Sigmoid colon (tissue), 7 donors: ENCODE results near the gene ZBTB4. TPM values are rescaled to one million over a fixed set of nuclear protein-coding genes. Genes with fewer than 3 reads are reported as not detected.

Experiments used
- DNase-seq: peaks from one replicate; pipeline ENCODE4 v3.0.0-alpha.2; 2019
- H3K27ac ChIP-seq, 4 donors: fragments of 200-600 bp; sonication (generic); one replicate each; pipeline ENCODE4 v1.5.1; 2016 to 2019; ENCODE audit warnings: mild to moderate bottlenecking in 1 of 4
- H3K27me3 ChIP-seq, 3 donors: fragments of 200-600 bp; sonication (generic); one replicate each; pipeline ENCODE4 v1.5.1; 2019; ENCODE audit warnings: mild to moderate bottlenecking in 1 of 3
- H3K36me3 ChIP-seq, 4 donors: fragments of 200-600 bp; sonication (generic); one replicate each; pipeline ENCODE4 v1.5.1; 2016 to 2019
- H3K4me1 ChIP-seq, 4 donors: fragments of 200-600 bp; sonication (generic); one replicate each; pipeline ENCODE4 v1.5.1; 2017 to 2019
- H3K4me3 ChIP-seq, 4 donors: fragments of 200-600 bp; sonication (generic); one replicate each; pipeline ENCODE4 v1.5.1; 2017 to 2019; ENCODE audit warnings: mild to moderate bottlenecking in 2 of 4, moderate library complexity in 1 of 4
- H3K9me3 ChIP-seq, 4 donors: fragments of 200-600 bp in 3 of 4; sonication (generic) in 3 of 4; one replicate each; pipeline versions ENCODE4 v1.5.1 to v1.6.1; 2013 to 2019
- EP300 ChIP-seq, 4 donors: sonication (generic); formaldehyde crosslinking; IDR thresholded peaks; one replicate each; pipeline ENCODE4 v1.6.1; 2017; ENCODE audit warnings: antibody characterized with exemption in 4 of 4
- POLR2A ChIP-seq, 2 donors: fragments of 450-650 bp; IDR thresholded peaks; one replicate each; pipeline ENCODE4 v1.6.1; 2016; ENCODE audit warnings: antibody characterized with exemption in 2 of 2, mild to moderate bottlenecking in 2 of 2, moderate library complexity in 2 of 2
- POLR2AphosphoS5 ChIP-seq, 4 donors: sonication (generic); formaldehyde crosslinking; IDR thresholded peaks; one replicate each; pipeline ENCODE4 v1.6.1; 2017; ENCODE audit warnings: antibody characterized with exemption in 4 of 4
- WGBS, 2 donors: extraction: QIAGEN DNeasy Blood & Tissue Kit; methylation state at CpG; one replicate each; pipeline ENCODE4 v1.1.7; 2013; 5-methylcytosine and 5-hydroxymethylcytosine counted together
- intact Hi-C: fragments of 100-400 bp; cut with DNase I; formaldehyde crosslinking; loops from one replicate; pipeline ENCODE4 v1.15.1; 2023
- polyA plus RNA-seq, 3 donors: library from polyadenylated mRNA; stranded (reverse); fragments of 200-250 nt; gene quantifications; one replicate each; pipeline ENCODE4 v1.2.3, GENCODE V29; 2013
- total RNA-seq, 4 donors: library from RNA; depleted of rRNA; stranded (reverse); fragments of >200 nt; gene quantifications; one replicate each; pipeline ENCODE4 v1.1.0, GENCODE V29; 2016
- TF ChIP-seq, protein P1 (sequence below), 4 experiments: fragments of 450-650 bp in 3 of 4; fragments of 200-600 bp in 1 of 4; IDR thresholded peaks; one replicate each; pipeline ENCODE4 v1.5.1; 2016 to 2019; ENCODE audit warnings: antibody characterized with exemption in 4 of 4, mild to moderate bottlenecking in 3 of 4, moderate library complexity in 2 of 4
- donor health status: healthy with polysubstance abuse.
- donor health status: Bipolar disorder and iron deficiency.
- donor health status: healthy.

ZBTB4 gene
- total and polyA plus RNA-seq, 7 donors, result 5.5 to 56.5 (median 42.5) TPM

DNA sequence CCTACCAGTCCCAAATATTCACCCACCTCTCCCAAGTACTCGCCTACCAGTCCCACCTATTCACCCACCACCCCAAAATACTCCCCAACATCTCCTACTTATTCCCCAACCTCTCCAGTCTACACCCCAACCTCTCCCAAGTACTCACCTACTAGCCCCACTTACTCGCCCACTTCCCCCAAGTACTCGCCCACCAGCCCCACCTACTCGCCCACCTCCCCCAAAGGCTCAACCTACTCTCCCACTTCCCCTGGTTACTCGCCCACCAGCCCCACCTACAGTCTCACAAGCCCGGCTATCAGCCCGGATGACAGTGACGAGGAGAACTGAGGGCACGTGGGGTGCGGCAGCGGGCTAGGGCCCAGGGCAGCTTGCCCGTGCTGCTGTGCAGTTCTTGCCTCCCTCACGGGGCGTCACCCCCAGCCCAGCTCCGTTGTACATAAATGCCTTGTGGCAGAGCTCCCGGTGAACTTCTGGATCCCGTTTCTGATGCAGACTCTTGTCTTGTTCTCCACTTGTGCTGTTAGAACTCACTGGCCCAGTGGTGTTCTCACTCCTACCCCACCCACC lies 34.5 kb upstream of the ZBTB4 start:
- Histone ChIP-seq H3K9me3 (no peaks in the 10 kb centered on the region), H3K4me1 (no peaks in the 10 kb centered on the region), H3K36me3 (peaks cover 7 to 54% (median 39%) of the 10 kb centered on the region in 4 donors), H3K27ac (no peak overlapping the region), H3K4me3 (no peak overlapping the region), H3K27me3 (no peaks in the 10 kb centered on the region)
- intact Hi-C loops, result loop anchor here (1.0 to 10.0 kb wide), 3 partner anchors 47 to 171 kb away; partner anchors contain the start of genes SENP3, TP53 and WRAP53
- TF ChIP-seq POLR2A (IDR thresholded peaks at IDR 0.05), result no peak
- TF ChIP-seq, protein P1, sequence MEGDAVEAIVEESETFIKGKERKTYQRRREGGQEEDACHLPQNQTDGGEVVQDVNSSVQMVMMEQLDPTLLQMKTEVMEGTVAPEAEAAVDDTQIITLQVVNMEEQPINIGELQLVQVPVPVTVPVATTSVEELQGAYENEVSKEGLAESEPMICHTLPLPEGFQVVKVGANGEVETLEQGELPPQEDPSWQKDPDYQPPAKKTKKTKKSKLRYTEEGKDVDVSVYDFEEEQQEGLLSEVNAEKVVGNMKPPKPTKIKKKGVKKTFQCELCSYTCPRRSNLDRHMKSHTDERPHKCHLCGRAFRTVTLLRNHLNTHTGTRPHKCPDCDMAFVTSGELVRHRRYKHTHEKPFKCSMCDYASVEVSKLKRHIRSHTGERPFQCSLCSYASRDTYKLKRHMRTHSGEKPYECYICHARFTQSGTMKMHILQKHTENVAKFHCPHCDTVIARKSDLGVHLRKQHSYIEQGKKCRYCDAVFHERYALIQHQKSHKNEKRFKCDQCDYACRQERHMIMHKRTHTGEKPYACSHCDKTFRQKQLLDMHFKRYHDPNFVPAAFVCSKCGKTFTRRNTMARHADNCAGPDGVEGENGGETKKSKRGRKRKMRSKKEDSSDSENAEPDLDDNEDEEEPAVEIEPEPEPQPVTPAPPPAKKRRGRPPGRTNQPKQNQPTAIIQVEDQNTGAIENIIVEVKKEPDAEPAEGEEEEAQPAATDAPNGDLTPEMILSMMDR (IDR thresholded peaks at IDR 0.05), result no peak
- TF ChIP-seq POLR2AphosphoS5 (IDR thresholded peaks at IDR 0.05), result no peak
- no peak for TF ChIP-seq EP300 (IDR thresholded peaks at IDR 0.05)
- no peak for DNase-seq
- WGBS, 2 donors, result 82% methylated on average over 17 of the region's 17 CpGs

DNA sequence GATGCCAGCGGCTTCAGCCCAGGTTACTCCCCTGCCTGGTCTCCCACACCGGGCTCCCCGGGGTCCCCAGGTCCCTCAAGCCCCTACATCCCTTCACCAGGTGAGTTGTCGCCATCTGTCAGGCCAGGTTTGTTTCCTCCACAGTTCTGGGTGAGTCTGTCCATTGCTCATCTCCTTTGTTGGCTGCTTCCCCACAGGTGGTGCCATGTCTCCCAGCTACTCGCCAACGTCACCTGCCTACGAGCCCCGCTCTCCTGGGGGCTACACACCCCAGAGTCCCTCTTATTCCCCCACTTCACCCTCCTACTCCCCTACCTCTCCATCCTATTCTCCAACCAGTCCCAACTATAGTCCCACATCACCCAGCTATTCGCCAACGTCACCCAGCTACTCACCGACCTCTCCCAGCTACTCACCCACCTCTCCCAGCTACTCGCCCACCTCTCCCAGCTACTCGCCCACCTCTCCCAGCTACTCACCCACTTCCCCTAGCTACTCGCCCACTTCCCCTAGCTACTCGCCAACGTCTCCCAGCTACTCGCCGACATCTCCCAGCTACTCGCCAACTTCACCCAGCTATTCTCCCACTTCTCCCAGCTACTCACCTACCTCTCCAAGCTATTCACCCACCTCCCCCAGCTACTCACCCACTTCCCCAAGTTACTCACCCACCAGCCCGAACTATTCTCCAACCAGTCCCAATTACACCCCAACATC lies 33.6 kb upstream of the ZBTB4 start:
- no peaks in the 10 kb centered on the region for H3K9me3 ChIP-seq
- no peaks in the 10 kb centered on the region for H3K27me3 ChIP-seq
- H3K36me3 ChIP-seq, result peaks cover 8 to 64% (median 48%) of the 10 kb centered on the region in 4 donors
- intact Hi-C loops, result loop anchor here (10.0 kb wide), 1 partner anchor 172 kb away; the partner anchor contains the start of genes TP53 and WRAP53
- DNase-seq, result no peak
- no peaks in the 10 kb centered on the region for H3K4me1 ChIP-seq
- WGBS, 2 donors, result 90 to 92% methylated on average over 20 of the region's 20 CpGs
- no peak overlapping the region for H3K4me3 ChIP-seq
- H3K27ac ChIP-seq, result no peak overlapping the region
- TF ChIP-seq POLR2A (IDR thresholded peaks at IDR 0.05), result no peak
- no peak for TF ChIP-seq POLR2AphosphoS5 (IDR thresholded peaks at IDR 0.05)

DNA sequence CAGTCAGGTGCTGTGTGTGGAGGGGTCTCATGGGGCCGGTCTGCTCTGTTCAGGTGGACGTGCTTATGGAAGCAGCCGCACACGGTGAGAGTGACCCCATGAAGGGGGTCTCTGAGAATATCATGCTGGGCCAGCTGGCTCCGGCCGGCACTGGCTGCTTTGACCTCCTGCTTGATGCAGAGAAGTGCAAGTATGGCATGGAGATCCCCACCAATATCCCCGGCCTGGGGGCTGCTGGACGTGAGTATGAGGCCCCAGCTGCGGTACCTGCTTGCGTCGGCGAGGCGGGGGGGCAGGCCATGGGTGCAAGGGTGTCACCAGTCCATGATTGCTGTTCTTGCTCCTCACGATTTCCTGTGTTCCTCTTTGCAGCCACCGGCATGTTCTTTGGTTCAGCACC lies 32.7 kb upstream of the ZBTB4 start:
- Histone ChIP-seq H3K27ac (no peak overlapping the region), H3K36me3 (peaks cover 8 to 73% (median 52%) of the 10 kb centered on the region in 4 donors), H3K4me1 (no peaks in the 10 kb centered on the region), H3K4me3 (no peak overlapping the region), H3K9me3 (no peaks in the 10 kb centered on the region), H3K27me3 (no peaks in the 10 kb centered on the region)
- 94% methylated on average over 15 of the region's 15 CpGs for WGBS, 2 donors
- TF ChIP-seq, protein P1 (IDR thresholded peaks at IDR 0.05), result no peak
- TF ChIP-seq POLR2A (IDR thresholded peaks at IDR 0.05) (no peak), EP300 (IDR thresholded peaks at IDR 0.05) (no peak), POLR2AphosphoS5 (IDR thresholded peaks at IDR 0.05) (no peak)
- DNase-seq, result no peak
- intact Hi-C loops, result loop anchor here (10.0 kb wide), 1 partner anchor 173 kb away; the partner anchor contains the start of genes TP53 and WRAP53

DNA sequence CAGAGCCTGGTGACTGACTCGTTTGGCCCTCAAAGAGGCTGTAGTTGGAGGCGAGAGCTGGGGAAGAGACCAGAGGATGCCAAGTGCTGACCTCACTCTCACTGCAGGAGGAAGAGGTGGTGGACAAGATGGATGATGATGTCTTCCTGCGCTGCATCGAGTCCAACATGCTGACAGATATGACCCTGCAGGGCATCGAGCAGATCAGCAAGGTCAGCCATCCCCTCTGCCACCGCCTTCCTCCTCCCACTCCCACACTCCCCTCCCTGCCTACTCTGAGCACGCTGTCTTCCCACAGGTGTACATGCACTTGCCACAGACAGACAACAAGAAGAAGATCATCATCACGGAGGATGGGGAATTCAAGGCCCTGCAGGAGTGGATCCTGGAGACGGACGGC lies 31.7 kb upstream of the ZBTB4 start:
- no peaks in the 10 kb centered on the region for H3K27me3 ChIP-seq
- DNase-seq, result no peak
- WGBS, 2 donors, result 87 to 88% methylated on average over 10 of the region's 10 CpGs
- no peak overlapping the region for H3K27ac ChIP-seq
- no peak for TF ChIP-seq POLR2AphosphoS5 (IDR thresholded peaks at IDR 0.05)
- TF ChIP-seq, protein P1 (IDR thresholded peaks at IDR 0.05), result no peak
- no peak for TF ChIP-seq EP300 (IDR thresholded peaks at IDR 0.05)
- no peak for TF ChIP-seq POLR2A (IDR thresholded peaks at IDR 0.05)
- no peaks in the 10 kb centered on the region for H3K9me3 ChIP-seq
- intact Hi-C loops, result loop anchor here (10.0 kb wide), 1 partner anchor 174 kb away; the partner anchor contains the start of genes TP53 and WRAP53
- no peak overlapping the region for H3K4me3 ChIP-seq
- H3K4me1 ChIP-seq, result no peaks in the 10 kb centered on the region
- H3K36me3 ChIP-seq, result peaks cover 11 to 83% (median 52%) of the 10 kb centered on the region in 4 donors

- WGBS, 2 donors, result 79 to 86% methylated on average over 5 of the region's 5 CpGs
- Histone ChIP-seq H3K27me3 (no peaks in the 10 kb centered on the region), H3K27ac (no peak overlapping the region), H3K36me3 (peaks cover 11 to 93% (median 54%) of the 10 kb centered on the region in 4 donors), H3K9me3 (no peaks in the 10 kb centered on the region), H3K4me3 (no peak overlapping the region), H3K4me1 (no peaks in the 10 kb centered on the region)
- no peak for DNase-seq
- TF ChIP-seq, protein P1 (IDR thresholded peaks at IDR 0.05), result no peak
- TF ChIP-seq EP300 (IDR thresholded peaks at IDR 0.05), result no peak
- no peak for TF ChIP-seq POLR2A (IDR thresholded peaks at IDR 0.05)
- TF ChIP-seq POLR2AphosphoS5 (IDR thresholded peaks at IDR 0.05), result no peak
- intact Hi-C loops, result loop anchor here (10.0 kb wide), 1 partner anchor 175 kb away; the partner anchor contains the start of genes TP53 and WRAP53
These were observed 30.5 kb upstream of the ZBTB4 start for GRCh38 chr17:7509937-7510336.
